Mesenteric fat pad (tissue), 1 donor: ENCODE measurements around the gene ZNF644. TPM values are rescaled to one million over a fixed set of nuclear protein-coding genes. Genes with fewer than 3 reads are reported as not detected.
"Not testable (repeated sequence)": the region's sequence is repeated elsewhere in the genome, so short reads cannot be mapped to it uniquely, and the experiment has no call there.

Experiments
- DNase-seq: peaks from one replicate; pipeline ENCODE4 v3.0.0-alpha.2; 2020; ENCODE audit warnings: low spot score
- long read RNA-seq: library from polyadenylated mRNA; unstranded; transcript quantifications from one replicate; pipeline ENCODE4 v2.0.0, GENCODE V29; 2020
- total RNA-seq: library from RNA; stranded (reverse); fragmentation: NEBNext Ultra II Directional; extraction: Animal tissue kit (Norgen Biotek cat#: 25700); gene quantifications from one replicate; pipeline ENCODE4 v1.2.1, GENCODE V29; 2021
- donor health status: DM: yes; HTN: yes; CAD: no.

Gene ZNF644
- total RNA-seq = 38.3 TPM
- long read RNA-seq, transcript ZNF644-203 (4 exons, 1,253 nt) = minor isoform, 5 of 84 reads
- long read RNA-seq, transcript ZNF644-211 (3 exons, 514 nt) = major isoform, 32 of 84 reads
- long read RNA-seq, partial matches to known transcripts = 25 of 84 reads
- long read RNA-seq, other reads (novel, unspliced or antisense) = 20 of 84 reads

DNA sequence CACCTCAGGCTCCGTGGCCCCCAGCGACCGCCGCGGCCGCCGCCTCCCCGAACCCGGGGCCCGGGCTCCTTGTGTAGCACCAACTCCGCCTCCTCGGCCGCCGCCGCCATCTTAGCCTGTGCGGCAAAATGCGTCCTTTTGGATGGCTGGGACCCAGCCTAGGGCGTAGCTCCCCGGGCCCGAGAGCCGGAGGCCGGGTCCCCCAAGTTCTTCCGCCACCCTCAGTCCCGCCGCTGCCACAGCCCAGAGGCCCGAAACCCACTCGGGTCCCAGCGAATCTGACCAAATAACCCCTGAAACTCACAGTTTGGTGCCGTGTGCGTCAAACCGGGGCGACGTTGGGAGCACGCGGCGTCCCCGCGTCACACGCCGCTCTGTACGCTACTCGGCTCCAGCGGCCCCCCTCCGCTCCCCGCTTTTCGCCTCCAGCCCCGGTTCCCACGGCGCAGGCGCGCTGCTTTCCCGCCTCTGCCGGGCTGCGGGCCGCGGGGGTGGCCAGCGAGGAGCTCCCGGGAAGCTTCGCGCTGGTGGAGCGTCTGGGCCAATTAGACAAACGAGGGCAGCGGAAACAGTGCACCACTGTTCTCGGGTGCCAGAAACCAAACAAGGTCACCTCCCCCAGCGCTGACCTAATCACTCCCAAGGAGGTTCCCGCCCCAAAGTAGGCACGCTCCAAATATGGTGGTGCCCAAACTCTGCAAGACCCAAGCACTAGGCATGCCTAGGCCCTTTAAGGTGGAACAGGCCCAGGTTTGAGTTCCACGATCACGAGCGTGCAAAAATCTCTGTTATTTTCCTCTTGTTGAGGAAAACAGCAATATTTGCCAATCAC lies at the start of gene ZNF644:
TSS of gene ZNF644 (minus strand) at position 350 of the 832 bp plus-strand sequence. CDS start 39,682 bp downstream, outside the sequence.
- DNase-seq = peak; percentile 95

GRCh38 chr1:91070298-91070697 lies 48.5 kb upstream of the ZNF644 start:
- DNase-seq = no peak

GRCh38 chr1:91066538-91066937 lies 44.7 kb upstream of the ZNF644 start:
- DNase-seq = no peak

- no peak for DNase-seq
Observed at GRCh38 chr1:91065337-91065736, 43.5 kb upstream of the ZNF644 start.

- DNase-seq = not testable (repeated sequence)
Observed at GRCh38 chr1:91063403-91063802, 41.6 kb upstream of the ZNF644 start.

DNA sequence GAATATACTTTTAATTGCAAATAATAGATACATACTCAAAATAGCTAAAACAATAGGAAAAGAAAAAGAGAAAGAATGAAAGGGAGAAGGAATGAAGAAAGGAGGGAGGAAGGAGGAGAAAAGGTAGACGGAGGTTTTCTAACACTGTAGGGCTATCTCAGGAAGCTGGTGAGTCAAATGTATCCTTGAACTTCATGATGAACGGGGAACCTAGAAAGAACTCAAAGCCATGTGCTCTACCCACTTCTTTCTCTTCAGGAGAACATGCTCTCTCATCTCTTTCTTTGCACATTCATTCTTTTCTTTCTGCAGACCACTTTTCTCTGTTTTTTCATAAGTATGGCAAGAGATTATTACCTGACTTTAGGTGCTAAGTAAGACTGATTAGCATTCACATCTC lies 37.3 kb upstream of the ZNF644 start:
- no peak for DNase-seq

- DNase-seq = no peak
Observed at GRCh38 chr1:91057784-91058183, 35.9 kb upstream of the ZNF644 start.

DNA sequence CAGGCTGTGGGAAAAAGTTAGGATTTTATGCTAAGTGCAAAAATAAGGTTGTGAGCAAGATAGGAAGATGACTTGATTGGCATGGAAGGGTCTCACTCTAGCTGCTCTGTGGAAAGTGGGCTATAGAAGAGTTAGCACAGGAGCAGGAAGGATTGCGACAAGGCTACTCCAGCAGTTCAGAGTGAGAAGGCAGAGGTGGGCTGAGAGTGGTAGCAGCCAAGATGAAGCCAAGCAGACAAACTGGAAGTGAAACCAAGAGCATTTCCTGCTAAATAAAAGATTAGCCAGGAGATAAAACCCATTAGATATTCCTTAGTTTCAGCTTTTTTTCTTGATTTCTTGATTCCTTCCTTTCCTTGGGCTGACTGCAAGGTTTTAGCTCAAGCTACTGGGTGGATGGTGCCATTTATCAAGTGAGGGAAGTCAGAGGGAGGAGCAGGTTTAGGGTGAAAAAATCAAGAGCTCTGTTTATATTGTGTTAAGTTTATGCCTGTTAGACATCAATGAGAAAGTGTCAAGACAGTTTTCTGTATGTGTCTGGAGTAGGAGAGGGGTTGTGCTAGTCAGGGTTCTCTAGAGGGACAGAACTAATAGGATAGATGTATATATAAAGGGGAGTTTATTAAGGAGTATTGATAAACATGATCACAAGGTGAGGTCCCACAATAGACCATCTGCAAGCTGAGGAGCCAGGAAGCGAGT lies 33.1 kb upstream of the ZNF644 start:
- DNase-seq = no peak

DNA sequence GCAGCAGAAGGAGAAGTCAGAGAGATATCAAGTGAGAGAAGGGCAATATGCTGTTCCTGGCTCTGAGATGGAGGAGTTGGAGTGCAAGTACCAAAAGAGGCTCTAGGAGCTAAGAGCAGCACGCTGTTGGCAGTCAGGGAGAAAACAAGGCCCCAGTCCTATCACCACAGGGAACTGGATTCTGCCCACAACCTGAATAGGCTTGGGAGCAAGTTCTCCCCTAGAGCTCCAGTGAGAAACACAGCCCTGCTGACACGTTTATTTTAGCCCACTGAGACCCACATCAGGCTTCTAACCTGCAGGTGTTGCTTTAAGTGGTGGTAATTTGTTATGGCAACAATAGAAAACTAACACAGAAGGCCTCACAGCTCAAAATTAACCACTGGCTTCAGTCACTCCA lies 31.8 kb upstream of the ZNF644 start:
- no peak for DNase-seq

GRCh38 chr1:91049551-91049950 lies 27.7 kb upstream of the ZNF644 start:
- not testable (repeated sequence) for DNase-seq

DNA sequence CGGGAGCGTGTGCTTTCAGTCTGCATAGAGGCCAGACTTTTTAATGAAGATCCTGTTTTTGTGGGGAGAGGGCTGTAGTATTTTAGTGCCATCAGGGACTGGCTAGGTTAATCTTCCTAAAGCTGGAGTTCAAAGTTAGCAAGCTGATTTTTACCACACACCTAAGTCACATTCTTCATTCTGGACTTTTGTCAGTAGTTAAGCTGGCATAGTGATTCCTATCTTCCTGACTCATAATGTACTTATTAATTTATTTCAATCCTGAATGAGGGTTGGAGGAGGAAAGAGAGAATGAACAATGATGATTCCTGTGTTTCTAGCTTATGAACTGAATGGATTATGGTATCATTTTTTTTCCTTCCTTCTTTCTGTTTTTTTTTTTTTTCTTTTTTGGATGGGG lies 24.9 kb upstream of the ZNF644 start:
- DNase-seq = no peak

- DNase-seq = no peak
Observed at GRCh38 chr1:91045284-91045683, 23.4 kb upstream of the ZNF644 start.

DNA sequence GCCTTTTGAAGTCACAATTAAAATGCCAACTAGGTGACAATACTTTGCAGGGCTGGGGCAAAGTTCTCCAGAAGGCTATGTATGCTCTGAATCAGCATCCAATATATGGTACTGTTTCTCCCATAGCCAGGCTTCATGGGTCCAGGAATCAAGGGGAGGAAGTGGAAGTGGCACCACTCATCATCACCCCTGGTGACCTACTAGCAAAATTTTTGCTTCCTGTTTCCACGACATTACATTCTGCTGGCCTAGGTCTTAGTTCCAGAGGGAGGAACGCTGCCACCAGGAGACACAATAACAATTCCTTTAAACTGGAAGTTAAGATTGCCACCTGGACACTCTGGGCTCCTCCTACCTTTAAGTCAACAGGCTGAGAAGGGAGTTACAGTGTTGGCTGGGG lies 22.9 kb upstream of the ZNF644 start:
- DNase-seq = not testable (repeated sequence)

DNA sequence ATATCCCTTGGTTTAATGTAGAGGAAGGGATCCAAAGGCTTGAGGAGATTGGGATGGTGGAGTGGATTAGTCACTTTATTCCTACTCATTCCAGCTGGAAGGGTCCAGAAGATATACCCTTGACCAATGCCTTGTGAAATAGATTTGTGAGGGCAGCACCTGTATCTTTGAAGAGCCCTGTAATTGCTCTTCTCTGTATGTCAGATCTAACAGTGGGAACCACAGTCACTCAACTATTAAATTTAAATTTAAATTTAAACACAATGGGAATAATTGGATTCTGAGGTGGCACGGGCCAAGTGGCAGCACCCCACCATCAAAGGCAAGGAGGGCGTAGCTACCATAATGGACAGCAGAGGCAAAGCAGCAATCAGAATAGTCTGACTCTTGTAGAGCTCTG lies 20.5 kb upstream of the ZNF644 start:
- DNase-seq = not testable (repeated sequence)

GRCh38 chr1:91038582-91038981 lies 16.7 kb upstream of the ZNF644 start:
- DNase-seq = no peak

DNA sequence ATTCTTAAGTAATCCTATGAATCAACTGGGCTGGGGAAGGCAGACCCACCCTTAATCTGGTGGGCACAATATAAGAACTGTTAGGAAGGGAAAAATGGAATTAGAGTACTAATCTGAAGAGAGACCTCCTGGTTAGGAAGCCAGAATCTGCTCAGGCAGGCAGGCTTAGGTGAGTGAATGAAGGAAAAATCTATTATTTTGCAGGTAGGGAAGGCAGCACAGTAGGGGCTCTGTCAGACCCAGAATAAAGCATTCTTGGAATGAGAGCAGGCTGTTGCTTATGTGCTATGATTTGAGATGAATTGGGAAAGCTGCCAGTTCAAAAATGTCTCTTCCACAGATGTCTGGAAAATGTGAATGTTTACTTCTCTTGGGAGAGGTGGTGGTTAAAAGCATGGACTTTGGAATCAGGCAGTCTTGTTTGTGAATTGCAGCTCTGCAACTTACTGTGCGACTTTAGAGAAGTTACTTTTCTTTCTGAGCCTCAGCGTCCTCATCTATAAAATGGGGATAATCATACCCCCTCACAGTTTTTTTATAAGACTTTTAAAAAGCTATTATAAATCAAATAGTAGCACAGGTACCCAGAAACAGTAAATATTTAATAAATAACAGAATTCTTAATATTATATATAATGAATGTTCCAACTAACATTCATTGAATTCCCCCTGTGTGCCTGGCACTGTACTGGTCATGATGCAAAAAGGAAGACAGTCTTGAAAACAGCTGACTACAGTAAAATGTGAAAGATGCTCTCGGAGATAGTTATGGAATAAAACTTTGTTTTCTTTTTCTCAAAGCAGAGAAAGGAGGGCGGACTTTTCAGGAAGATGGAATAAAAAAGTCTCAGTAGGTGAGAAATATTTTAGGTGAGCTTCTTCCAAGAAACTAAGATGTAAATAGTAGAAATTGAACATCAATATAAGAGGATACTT lies 15.3 kb upstream of the ZNF644 start:
- DNase-seq = no peak

DNA sequence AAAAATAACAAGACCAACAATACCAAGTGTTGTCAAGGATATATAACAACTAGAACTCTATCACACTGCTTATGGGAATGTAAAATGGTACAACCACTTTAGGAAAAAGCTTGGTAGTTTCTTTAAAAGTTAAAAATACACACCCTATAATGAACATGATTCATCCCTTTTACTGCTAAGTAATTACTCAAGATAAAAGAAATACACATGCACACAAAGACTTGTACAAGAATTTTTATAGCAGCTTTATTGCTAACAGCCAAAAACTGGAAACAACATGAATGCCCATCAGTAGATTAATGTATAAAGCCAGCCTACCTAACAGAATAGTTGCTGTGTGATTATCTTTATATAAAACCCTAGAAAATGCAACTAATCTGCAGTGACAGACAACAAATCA lies 10.5 kb upstream of the ZNF644 start:
- DNase-seq = no peak

DNA sequence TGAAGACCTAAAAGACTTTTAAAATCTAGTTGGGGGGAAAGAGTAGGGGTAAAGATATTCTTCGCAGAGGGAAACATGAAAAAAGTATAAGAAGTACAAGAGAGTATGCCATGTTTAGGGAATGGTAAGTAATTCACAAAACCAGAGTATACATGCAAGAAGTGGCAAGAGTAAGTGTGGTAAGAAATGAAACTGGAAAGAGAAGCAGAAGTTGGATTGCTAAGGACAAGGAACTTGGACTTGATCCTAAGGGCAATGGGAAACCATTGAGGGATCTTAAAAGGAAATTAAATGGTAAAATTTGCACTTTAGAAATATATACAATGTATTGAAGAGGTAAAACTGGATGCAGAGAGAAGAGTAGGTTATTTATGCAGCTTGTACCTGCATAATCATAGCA lies 9.2 kb upstream of the ZNF644 start:
- no peak for DNase-seq

GRCh38 chr1:91026777-91027176 lies 4.9 kb upstream of the ZNF644 start:
- no peak for DNase-seq

DNA sequence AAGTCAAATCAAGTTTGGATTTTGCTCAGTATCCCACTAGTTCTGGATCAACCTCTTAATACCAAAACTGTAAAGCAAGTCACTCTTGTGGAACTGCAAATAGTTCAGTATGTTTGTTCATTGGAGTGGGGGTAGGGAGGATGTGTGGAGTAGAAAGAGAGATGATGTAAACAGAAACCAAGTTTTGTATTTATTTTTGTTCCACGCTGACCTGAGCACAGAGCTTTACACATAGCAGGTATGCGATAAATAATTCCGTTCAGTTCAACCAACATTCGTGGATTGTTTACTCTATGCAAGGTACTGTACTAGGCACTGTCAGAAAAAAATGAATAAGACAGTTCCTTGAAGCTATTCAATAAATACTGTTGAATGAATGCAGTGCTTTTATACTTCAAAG lies 4.5 kb upstream of the ZNF644 start:
- no peak for DNase-seq

DNA sequence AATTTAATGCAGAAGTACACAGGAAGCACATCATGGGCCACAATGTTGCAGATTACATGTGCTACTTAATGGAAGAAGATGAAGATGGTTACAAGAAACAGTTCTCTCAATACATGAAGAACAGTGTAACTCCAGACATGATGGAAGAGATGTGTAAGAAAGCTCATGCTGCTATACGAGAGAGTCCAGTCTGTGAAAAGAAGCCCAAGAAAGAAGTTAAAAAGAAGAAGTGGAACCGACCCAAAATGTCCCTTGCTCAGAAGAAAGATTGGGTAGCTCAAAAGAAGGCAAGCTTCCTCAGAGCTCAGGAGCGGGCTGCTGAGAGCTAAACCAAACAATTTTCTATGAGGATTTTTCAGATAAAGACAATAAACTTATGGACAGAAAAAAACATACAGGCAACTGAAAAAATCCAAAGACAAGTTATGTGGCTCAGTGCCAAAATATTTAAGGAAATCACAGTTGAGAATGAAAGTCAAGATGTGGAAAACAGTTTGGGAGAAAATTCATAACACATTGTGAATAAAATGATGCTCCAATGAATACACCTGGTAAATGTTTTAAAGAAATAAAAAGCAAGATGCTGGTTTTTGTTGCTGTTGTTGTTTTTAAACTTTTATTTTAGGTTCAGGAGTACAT lies 2.8 kb upstream of the ZNF644 start:
- DNase-seq = no peak
